OCI-LY1 (cell line): Measurements from ENCODE around the gene PEX10.

Experiments
- CTCF ChIP-seq: fragments of 200-600 bp; sonication (generic), shearing (Covaris generic); IDR thresholded peaks from 2 replicates; pipeline ENCODE4 v1.5.1; 2017; ENCODE audit warnings: mild to moderate bottlenecking, antibody characterized with exemption, low read length, moderate library complexity, mixed read lengths
- EZH2 ChIP-seq: fragments of 200-600 bp; sonication (generic), shearing (Covaris generic); IDR thresholded peaks from 2 replicates; pipeline ENCODE4 v1.8.0; 2017; ENCODE audit warnings: borderline replicate concordance, mixed run types, mild to moderate bottlenecking, antibody characterized with exemption, low read length, moderate library complexity, mixed read lengths

DNA sequence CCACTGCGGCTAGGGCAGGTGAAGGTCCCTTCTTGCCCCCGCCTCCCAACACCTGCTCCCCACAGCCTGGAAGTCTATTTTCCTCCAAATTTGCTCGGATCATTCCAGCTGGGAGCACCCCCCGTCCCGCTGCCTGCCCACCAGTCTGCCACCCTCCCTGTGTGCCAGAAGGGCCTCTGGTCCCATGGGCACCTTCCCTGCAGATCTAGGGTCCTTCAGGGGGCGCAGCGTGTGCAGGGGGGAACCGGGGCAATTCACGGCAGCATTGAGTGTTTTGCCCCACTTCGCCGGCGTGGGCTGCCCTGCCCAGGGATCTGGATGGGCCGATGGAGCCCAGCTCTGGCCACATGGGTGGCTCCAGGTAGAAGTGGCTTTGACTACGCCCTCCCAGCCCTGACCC, 26.3 kb upstream of the PEX10 start:
- TF ChIP-seq CTCF = no peak
- no peak for TF ChIP-seq EZH2
